HCT116 (cell line): ENCODE results near the gene SYTL2.

Experiments
- CEBPB ChIP-seq: IDR thresholded peaks from 2 replicates; pipeline ENCODE4 v1.6.1; 2012; ENCODE audit warnings: low read depth
- EZH2 ChIP-seq: fragments of 200-600 bp; sonication (generic); IDR thresholded peaks from 2 replicates; pipeline ENCODE4 v1.6.1; 2017; ENCODE audit warnings: antibody characterized with exemption, mixed run types
- EZH2phosphoT487 ChIP-seq: fragments of 200-600 bp; IDR thresholded peaks from 2 replicates; pipeline ENCODE4 v1.6.1; 2018; ENCODE audit warnings: antibody characterized with exemption, borderline replicate concordance
- POLR2A ChIP-seq: IDR thresholded peaks from 2 replicates; pipeline ENCODE4 v1.7.0; 2011; ENCODE audit warnings: borderline replicate concordance; ENCODE audit not compliant: insufficient read depth, insufficient read length; ENCODE audit errors: extremely low read depth
- POLR2AphosphoS5 ChIP-seq: IDR thresholded peaks from 2 replicates; pipeline ENCODE4 v1.6.1; 2011; ENCODE audit warnings: mild to moderate bottlenecking, low read depth, low read length, moderate library complexity
- SP1 ChIP-seq: IDR thresholded peaks from 2 replicates; pipeline ENCODE4 v1.6.1; 2012; ENCODE audit warnings: low read depth
- SRF ChIP-seq: IDR thresholded peaks from 2 replicates; pipeline ENCODE4 v1.6.1; 2012; ENCODE audit warnings: low read depth
- YY1 ChIP-seq: IDR thresholded peaks from 2 replicates; pipeline ENCODE4 v1.6.1; 2011; ENCODE audit warnings: low read length, low read depth, moderate library complexity, mild to moderate bottlenecking; ENCODE audit not compliant: insufficient replicate concordance; ENCODE audit errors: extremely low read depth
- TF ChIP-seq, protein P1 (sequence below): IDR thresholded peaks from 2 replicates; pipeline ENCODE4 v1.6.1; 2012; ENCODE audit warnings: low read depth
- TF ChIP-seq, protein P2 (sequence below), 3 experiments: fragments of 200-600 bp in 1 of 3; sonication (generic) in 1 of 3; IDR thresholded peaks in 2 of 3; conservative IDR thresholded peaks in 1 of 3; 2 replicates each; pipeline ENCODE4 v1.5.1; 2012 to 2017; ENCODE audit warnings: low read depth in 2 of 3, low read length in 2 of 3, antibody characterized with exemption in 1 of 3, borderline replicate concordance in 1 of 3, control low read depth in 1 of 3, mild to moderate bottlenecking in 1 of 3, mixed read lengths in 1 of 3, mixed run types in 1 of 3, moderate library complexity in 1 of 3; ENCODE audit not compliant: insufficient read depth in 1 of 3
- TF ChIP-seq, protein P3 (sequence below): IDR thresholded peaks from 2 replicates; pipeline ENCODE4 v1.6.1; 2012

DNA sequence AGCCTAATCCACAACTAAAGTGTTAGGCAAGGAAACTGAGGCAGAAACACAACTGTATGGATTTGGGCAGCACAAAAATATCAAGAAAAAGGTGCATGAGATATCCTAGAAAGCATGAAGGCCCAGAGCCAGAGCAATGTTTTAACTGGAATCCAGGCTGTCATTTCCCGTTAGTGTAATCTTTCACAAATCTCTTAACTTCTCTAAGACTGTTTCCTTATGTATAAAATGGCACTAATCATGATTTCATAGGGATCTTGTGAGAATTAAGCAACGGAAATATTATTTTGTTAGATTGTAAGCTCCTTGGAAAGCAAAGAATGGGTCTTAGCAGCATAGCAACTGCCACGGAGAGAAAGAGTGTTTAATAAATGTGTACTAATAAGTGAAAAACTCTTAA, 14.7 kb upstream of the SYTL2 start:
- TF ChIP-seq, protein P1, sequence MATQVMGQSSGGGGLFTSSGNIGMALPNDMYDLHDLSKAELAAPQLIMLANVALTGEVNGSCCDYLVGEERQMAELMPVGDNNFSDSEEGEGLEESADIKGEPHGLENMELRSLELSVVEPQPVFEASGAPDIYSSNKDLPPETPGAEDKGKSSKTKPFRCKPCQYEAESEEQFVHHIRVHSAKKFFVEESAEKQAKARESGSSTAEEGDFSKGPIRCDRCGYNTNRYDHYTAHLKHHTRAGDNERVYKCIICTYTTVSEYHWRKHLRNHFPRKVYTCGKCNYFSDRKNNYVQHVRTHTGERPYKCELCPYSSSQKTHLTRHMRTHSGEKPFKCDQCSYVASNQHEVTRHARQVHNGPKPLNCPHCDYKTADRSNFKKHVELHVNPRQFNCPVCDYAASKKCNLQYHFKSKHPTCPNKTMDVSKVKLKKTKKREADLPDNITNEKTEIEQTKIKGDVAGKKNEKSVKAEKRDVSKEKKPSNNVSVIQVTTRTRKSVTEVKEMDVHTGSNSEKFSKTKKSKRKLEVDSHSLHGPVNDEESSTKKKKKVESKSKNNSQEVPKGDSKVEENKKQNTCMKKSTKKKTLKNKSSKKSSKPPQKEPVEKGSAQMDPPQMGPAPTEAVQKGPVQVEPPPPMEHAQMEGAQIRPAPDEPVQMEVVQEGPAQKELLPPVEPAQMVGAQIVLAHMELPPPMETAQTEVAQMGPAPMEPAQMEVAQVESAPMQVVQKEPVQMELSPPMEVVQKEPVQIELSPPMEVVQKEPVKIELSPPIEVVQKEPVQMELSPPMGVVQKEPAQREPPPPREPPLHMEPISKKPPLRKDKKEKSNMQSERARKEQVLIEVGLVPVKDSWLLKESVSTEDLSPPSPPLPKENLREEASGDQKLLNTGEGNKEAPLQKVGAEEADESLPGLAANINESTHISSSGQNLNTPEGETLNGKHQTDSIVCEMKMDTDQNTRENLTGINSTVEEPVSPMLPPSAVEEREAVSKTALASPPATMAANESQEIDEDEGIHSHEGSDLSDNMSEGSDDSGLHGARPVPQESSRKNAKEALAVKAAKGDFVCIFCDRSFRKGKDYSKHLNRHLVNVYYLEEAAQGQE = no peak
- TF ChIP-seq POLR2A = no peak
- TF ChIP-seq EZH2 = no peak
- no peak for TF ChIP-seq POLR2AphosphoS5
- TF ChIP-seq, protein P2, sequence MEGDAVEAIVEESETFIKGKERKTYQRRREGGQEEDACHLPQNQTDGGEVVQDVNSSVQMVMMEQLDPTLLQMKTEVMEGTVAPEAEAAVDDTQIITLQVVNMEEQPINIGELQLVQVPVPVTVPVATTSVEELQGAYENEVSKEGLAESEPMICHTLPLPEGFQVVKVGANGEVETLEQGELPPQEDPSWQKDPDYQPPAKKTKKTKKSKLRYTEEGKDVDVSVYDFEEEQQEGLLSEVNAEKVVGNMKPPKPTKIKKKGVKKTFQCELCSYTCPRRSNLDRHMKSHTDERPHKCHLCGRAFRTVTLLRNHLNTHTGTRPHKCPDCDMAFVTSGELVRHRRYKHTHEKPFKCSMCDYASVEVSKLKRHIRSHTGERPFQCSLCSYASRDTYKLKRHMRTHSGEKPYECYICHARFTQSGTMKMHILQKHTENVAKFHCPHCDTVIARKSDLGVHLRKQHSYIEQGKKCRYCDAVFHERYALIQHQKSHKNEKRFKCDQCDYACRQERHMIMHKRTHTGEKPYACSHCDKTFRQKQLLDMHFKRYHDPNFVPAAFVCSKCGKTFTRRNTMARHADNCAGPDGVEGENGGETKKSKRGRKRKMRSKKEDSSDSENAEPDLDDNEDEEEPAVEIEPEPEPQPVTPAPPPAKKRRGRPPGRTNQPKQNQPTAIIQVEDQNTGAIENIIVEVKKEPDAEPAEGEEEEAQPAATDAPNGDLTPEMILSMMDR (IDR thresholded peaks at IDR 0.05 in 2 of 3, conservative IDR thresholded peaks at IDR 0.05 in 1 of 3; ENCODE audit: borderline replicate concordance in 1 of 3, insufficient read depth in 1 of 3, low read depth in 2 of 3, low read length in 2 of 3) = no peak
- no peak for TF ChIP-seq SRF
- no peak for TF ChIP-seq EZH2phosphoT487
- no peak for TF ChIP-seq CEBPB
- TF ChIP-seq, protein P3, sequence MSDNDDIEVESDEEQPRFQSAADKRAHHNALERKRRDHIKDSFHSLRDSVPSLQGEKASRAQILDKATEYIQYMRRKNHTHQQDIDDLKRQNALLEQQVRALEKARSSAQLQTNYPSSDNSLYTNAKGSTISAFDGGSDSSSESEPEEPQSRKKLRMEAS = no peak
- no peak for TF ChIP-seq YY1
- no peak for TF ChIP-seq SP1
